GM18498 (cell line): Measurements from ENCODE around the gene C22orf31.

Experiments used
- ATAC-seq: cut with Tn5 transposase; IDR thresholded peaks from one replicate; pipeline ENCODE4 v1.9.1; 2021; ENCODE audit warnings: mild to moderate bottlenecking, moderate library complexity; ENCODE audit not compliant: unreplicated experiment

Gene C22orf31

DNA sequence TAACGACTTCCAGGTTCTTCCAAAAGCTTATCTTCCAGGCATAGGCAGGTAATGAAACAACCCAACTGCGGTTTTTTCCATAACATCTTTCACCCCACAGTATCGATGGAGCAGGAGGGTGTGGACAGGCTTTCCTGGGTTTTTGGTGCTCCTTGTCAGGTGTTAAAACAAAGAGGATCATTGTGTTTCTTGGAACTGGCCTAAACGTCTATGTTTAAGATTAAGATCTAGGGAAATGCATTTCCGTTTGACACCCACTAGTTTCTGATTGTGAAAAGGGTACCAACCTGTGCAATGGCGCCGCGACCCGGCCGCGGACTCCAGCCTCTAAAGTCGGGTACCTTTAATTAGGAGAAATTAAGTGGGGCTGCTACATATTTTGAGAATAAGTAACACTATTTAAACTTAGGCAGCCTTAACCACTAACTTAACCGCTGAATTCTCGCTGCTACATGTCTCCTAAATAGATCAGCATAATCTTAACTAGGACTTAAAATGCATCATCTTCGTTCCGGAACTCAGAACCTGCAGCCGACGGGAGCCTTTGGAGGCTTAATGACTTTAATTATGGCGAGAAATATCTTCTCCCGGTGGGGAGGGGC, 31.5 kb downstream of the C22orf31 start:
- ATAC-seq: no peak

DNA sequence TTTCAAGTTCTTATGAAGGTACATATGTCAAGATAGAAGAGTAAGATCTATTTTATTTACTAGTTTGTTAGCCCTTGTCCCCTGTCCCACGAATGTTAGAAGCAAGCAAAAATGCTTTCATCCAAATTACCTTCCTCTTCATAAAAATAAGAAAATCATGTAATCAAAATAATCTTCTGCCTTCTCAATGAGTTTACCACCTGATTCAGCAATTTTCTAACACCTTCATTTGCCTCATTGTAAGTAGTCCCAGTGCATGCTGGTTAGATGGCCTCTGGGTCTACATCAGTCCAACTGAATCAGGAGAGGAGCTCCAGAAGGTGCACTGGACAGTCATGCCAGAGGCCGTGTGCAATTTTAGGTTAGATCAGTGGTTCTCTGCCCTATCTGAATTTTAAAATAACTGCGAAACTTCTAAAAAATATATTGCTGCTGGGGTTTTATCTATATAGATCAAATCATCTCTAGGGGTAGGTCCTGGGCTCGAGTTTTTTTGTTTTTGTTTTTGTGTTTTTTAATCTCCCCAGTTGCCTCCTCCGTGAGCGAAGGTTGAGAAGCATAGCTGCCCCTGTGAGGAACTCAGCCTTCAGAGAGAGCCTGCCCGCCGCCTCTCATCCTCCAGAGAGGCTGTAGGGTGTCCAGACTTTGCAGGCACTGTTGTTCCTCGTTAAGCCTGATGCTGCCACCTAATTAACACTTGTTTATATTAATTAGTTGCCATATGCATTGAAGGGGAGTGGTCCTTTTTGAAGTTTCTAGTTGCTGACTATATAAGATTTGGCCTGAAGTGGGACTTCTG, 32.2 kb downstream of the C22orf31 start:
- no peak for ATAC-seq

DNA sequence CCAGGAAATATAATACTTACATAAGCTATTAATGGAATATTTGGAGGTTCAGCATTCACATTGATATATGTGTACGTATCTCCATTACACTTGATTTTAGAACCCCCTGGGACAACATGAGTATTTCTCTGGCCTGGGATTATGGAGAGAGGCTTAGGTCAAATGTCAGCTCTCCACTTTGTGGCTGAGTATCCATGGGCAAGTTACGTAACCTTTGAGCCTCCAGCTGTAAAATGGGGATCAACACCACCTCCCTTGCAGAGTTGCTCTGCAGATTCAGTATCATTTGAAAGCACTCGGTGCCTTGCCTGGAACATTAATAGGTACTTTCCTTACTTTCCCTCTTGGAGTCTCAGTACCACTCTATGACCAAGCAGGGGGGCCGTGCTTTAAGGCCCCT, 33.2 kb downstream of the C22orf31 start:
- ATAC-seq: no peak

DNA sequence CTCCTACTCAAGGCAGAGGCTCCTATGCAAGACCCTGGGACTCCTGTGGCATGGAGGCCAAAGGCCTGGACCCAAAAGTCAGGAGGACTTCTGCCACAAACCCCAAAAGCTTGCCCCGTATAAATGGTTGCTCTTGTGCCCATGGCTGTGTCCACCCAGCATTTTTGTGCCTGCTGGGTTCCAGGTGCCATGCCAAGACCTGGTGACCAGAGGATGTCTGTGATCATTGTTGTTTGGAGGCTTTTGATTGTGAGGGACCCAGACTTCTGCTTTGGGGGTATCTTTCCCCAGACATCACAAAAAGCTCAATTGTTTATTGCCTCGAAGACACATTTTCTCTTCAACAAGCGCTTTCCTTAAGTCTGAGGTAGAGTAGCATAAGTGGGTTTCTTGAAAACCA, 35.1 kb downstream of the C22orf31 start:
- no peak for ATAC-seq

DNA sequence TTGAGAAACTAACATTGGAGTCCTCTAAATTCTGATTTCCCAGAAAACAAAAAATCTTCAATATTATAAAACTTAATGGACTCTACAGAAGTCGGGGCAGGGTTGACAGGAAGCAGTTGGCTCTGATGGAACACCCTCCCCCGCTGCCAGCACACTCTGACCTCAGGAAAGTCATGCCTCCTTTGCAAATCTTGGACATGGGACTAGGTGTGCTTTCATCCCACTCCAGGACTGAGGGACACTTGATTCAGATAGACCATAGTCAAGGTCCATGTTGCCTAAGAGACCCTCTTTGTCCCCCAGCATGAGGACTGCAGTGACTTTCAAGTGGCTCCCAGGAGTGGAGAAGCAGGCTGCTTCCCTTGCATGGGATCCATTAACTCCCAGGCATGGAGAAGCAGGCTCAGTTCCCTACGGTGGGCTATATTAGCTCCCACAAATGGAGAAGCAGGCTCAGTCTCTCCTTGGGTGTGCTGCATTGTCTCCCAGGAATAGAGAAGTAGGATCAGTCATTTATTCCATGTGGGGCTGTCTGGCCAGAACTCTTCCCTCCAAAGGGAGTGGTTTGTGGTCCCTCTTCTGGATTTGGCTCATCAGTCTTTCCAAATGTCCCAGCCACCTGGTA, 38.3 kb downstream of the C22orf31 start:
- ATAC-seq: no peak

DNA sequence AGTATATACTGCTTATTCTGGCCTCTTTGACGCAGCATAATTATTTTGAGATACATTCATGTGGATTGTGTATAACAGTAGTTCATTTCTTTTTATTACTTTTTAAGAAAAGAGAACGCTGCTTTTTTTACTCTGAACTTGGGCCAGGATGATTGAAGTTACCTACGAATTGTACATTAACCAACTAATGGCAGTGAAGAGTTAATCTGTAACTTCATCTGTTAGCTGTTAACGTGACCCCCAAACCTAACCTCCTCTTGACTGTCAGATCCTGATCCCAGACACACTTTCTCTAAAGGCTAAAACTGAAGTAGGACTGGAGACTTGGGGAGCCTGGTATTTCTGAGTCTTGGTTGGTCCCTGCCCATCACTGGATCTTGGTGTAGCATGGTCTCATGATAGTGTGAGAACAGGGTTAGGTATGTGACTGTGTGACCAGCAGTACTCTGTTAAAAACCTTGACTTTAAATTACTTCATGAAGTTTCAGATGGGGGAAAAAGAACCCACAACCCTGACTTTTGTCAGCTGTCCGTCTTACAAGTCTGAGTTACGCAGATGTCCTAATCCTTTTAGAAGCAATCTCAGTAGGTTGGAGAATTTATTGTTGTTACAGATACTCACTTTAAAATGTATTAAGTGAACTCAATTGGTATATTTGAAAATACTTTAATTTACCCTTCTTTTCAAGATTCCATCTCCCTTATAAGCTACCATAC, 39.4 kb downstream of the C22orf31 start:
- ATAC-seq: no peak

DNA sequence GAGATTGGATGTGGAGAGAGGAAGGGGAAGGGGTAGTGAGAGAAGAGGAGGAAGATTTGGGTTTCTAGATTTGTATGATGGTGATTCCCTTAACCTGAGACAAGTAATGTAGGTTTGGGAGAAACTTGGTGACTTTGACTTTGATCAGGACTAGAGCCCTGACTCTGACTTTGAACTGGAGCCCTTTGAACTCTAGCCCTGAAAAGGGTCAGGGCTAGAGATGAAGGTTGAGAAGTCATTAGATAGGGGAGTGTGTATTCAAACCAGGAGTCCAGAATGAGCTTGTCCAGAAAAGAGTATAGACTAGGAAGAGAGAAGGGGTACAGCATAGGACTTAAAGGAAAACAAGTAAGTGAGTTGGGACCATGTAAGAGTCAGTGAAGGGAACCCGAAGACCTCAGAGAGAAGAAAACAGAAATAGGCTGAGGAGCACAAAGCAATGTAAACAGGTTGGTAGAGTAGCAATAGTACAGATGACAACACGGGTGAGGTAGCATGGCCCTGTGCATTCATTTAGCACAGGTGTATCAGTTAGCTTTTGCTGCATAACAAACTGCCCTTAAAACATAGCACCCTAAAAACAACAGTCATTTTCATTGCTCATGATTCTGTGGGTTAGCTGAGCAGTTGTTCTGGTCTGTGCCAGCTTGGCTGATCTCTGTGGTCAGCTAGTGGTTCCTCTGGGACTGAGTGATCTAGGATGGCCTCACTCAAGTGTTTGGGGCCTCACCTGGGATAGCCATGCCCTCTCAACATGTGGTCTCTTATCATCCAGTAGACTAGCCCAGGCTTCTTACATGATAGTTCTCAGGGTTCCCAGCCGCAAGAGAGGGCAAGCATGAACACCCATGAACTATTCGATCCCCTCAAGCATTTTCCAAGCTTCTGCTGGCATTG, 43.1 kb downstream of the C22orf31 start:
- ATAC-seq: no peak

DNA sequence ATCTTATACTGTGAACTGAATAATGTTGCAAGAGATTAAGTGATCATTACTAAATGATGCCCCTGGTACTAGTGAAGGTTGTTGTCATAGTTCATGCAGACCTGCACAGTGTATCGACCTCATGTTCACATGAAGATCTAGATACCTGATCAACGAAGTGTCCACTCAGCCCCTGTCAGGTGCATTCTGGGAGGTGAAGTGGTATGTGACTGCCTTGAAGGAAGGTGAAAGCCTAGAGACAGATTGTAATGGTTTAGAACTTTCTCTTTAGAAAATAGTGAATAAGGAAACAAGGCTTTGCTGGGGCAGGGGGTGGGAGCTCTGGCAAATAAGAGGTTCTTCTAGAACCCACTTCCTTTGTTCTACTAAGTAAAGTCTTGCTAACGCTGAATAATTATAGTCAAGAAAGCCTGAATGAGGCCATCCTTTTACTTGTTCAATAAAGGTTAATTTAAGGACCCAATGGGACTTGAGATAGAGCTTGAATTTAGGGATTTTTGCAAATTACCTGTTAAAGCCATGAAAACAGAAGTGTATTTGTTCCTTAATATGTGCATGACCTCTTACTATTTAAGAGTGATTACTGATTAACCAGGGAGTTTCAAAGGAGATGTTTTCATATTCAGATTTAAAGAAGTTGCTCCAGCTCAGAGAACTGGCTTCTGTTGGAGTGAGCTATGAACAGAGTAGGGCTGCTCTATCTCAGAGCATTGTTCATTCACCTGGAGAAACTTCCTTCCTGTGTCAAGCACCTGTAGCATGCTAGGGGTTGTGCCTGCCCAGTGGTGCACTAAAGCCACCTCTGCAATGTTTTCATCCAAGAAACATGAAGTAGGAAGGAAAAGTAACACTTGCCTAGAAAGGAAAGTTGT, 45.3 kb downstream of the C22orf31 start:
- no peak for ATAC-seq

DNA sequence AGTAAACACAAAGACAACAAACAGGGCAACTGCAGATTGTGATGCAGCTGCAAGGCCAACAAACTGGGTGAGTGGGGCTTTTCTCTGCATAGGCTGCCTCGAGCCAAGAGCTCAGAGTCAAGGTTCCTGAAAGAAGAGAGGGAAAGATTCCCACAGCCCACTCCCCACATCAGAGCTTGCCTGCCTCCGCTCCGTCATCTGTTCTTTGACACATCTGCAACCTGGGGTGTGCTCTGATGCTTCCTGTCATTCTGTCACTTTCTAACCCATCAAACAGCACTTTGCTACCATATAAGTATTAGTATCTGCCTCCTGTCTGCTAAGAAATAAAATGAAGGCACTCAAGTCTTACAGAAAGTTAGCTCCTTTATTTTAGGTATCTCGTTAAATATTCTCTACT, 46.9 kb downstream of the C22orf31 start:
- no peak for ATAC-seq

DNA sequence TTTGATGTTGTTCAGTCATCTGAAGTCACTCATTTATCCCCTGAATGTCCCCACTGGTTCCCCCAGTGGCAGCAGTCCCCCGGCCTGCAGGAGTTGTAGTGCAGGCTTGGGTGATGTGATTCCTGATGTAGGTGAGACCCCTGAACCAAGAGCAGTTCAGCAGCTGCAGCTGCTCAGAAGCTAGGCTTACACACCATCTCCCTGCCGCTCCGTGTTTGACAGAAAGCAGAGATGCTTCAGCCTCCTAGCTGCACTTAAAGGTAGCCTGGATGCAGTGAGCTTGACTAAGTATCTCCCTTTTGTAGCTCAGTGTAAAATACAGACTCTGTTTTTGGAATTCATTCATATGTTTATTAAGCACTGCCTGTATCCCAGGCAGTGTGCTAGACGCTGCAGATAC, 47.3 kb downstream of the C22orf31 start:
- ATAC-seq: no peak

DNA sequence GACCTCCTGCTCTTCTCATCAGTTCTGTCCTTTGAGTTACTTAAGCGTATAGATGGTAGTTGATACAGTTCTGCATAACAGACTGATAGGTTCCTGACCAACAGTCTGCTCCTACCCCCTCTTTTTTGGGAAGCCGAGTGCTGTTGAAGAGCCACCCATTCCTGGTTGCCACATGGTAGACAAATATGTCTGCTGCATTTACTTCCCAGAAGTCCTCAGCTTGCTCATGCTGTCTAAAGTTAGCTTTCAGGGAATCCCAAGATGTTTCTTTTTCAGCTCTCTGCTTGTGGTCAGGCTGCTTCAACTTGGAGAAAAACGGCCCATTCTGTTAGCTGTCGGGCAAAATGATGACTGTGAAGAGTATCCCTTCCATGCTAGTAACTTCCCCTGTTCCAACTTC, 48.7 kb downstream of the C22orf31 start:
- no peak for ATAC-seq

DNA sequence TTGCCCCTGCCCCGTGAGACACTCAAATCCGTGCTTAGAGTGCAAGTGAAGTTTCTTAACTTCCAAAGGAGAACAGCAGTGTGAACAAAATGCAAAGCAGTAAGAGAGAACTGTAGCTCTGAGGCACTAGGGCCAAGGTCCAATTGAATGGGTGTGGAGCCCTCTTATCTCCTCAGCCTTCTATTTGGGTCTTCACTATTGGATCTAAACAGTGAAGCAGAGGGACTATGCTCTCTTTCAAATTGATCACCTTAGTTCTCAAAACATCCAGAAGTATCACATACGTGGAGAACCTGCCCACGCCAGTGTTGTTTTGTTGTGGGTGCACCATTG, 49.6 kb downstream of the C22orf31 start:
- no peak for ATAC-seq

DNA sequence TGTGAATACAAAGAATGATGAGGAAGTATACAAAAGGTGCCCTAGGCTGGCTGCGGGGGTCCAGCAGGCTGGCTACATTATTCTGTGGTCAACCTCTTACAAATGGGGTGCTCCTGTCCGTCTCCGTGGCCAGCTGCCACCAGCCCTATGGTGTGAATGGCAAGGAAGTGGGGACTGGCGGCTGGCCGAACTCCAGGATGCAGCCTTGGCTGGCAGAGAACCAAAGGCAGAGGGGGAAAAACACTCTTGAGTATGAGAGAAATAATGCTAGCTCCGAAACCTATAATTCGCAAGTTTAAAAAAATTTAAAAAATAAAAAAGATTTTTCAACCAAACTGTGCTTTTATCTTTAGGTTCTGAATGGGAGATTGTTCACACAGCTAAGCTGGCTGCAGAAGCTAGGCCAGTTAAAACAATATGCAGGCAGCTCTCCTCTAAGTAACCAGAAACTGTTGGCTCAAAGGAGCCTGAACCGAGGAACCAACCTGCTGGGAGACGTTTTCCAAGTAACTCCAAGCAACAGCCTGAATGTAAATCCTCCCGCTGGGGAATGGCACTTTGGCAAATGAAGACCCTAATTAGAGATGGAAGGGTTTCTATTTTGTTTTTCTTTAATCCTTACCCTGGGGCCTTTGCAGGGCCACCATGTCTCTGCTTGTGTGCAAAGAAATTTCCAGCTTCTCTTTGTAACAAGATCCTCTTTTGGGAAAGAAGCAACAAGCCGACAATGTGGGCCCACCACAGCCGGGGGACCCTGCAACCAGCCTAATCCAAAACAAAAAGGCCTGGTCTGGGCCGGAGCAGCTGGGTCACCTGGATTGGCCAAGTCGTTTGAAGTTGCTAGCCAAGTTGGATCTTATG, 50.2 kb downstream of the C22orf31 start:
- no peak for ATAC-seq

DNA sequence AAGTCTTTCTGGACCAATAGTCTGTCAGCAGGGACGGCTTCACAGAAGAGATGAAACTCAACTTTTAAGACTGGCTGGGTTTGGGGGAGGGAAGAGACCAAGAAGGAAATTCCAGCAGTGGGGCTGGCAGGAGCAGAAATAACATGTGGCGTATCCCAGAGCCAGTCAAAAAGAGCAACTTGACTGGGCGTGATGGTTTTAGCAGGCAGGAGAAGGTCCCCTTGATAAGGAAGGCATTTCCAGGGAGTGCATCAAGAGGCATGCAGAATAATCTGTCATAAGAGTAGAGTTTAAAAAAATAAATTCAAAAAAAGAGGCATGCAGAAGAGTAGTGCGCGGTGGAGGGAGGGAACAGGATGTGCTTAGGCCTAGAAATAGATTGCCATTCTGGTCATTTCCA, 52.5 kb downstream of the C22orf31 start:
- ATAC-seq: no peak
